Stomach (tissue), 9 donors: ENCODE results near the gene MID1. TPM values are rescaled to one million over a fixed set of nuclear protein-coding genes. Genes with fewer than 3 reads are reported as not detected.

Experiments used
- DNase-seq, 2 donors: peaks; one replicate each; pipeline versions ENCODE4 v3.0.0 to v3.0.0-alpha.2; 2013 to 2019
- H3K27ac ChIP-seq, 5 donors: fragments of 200-600 bp in 4 of 5; sonication (generic) in 4 of 5; one replicate each; pipeline ENCODE4 v1.5.1; 2013 to 2019; ENCODE audit warnings: mild to moderate bottlenecking in 1 of 5, moderate library complexity in 1 of 5
- H3K27me3 ChIP-seq, 3 donors: fragments of 200-600 bp; sonication (generic); one replicate each; pipeline ENCODE4 v1.5.1; 2017 to 2019; ENCODE audit warnings: mixed run types in 1 of 3
- H3K36me3 ChIP-seq, 4 donors: fragments of 200-600 bp; sonication (generic); 1 replicate in 3 of 4; 2 replicates in 1 of 4; pipeline ENCODE4 v1.5.1; 2016 to 2019
- H3K4me1 ChIP-seq, 4 donors: fragments of 200-600 bp; sonication (generic); one replicate each; pipeline ENCODE4 v1.5.1; 2016 to 2019
- H3K4me3 ChIP-seq, 4 donors: fragments of 200-600 bp; sonication (generic) in 3 of 4; one replicate each; pipeline ENCODE4 v1.5.1; 2016 to 2019; ENCODE audit warnings: mild to moderate bottlenecking in 1 of 4
- H3K9me3 ChIP-seq, 4 donors: fragments of 200-600 bp; sonication (generic); one replicate each; pipeline ENCODE4 v1.5.1; 2016 to 2019
- CTCF ChIP-seq, 7 experiments: fragments of 450-650 bp in 4 of 7; fragments of 200-600 bp in 3 of 7; sonication (generic) in 3 of 7; IDR thresholded peaks; one replicate each; pipeline ENCODE4 v1.5.1; 2016 to 2019; ENCODE audit warnings: antibody characterized with exemption in 7 of 7, control low read depth in 2 of 7, mild to moderate bottlenecking in 1 of 7
- EP300 ChIP-seq: sonication (generic); formaldehyde crosslinking; IDR thresholded peaks from one replicate; pipeline ENCODE4 v1.6.1; 2017; ENCODE audit warnings: antibody characterized with exemption
- POLR2A ChIP-seq, 4 donors: fragments of 450-650 bp; IDR thresholded peaks; one replicate each; pipeline ENCODE4 v1.6.1; 2016; ENCODE audit warnings: antibody characterized with exemption in 4 of 4, control low read depth in 2 of 4, mild to moderate bottlenecking in 1 of 4, moderate library complexity in 1 of 4
- POLR2AphosphoS5 ChIP-seq, 3 donors: sonication (generic); formaldehyde crosslinking; IDR thresholded peaks; one replicate each; pipeline ENCODE4 v1.6.1; 2016; ENCODE audit warnings: antibody characterized with exemption in 3 of 3
- WGBS, 5 donors: extraction: QIAGEN DNeasy Blood & Tissue Kit in 3 of 5; methylation state at CpG; one replicate each; pipeline versions ENCODE4 v1.1.5 to v1.1.7; 2013 to 2018; 5-methylcytosine and 5-hydroxymethylcytosine counted together
- intact Hi-C: fragments of 100-400 bp; cut with DNase I; formaldehyde crosslinking; loops from one replicate; pipeline ENCODE4 v1.15.1; 2023; ENCODE audit warnings: low total_unique reads
- polyA plus RNA-seq, 3 donors: library from polyadenylated mRNA; stranded (reverse); fragments of 200-250 nt; gene quantifications; one replicate each; pipeline ENCODE4 v1.2.3, GENCODE V29; 2013
- total RNA-seq, 5 donors: library from RNA; depleted of rRNA; stranded (reverse); fragments of >200 nt; gene quantifications; one replicate each; pipeline versions ENCODE4 v1.1.0 to v1.2.3, GENCODE V29; 2014 to 2016
- donor health status: healthy with polysubstance abuse.
- donor health status: Bipolar disorder and iron deficiency.
- donor health status: healthy.

Gene MID1
- total and polyA plus RNA-seq, 8 donors, result 2.0 to 25.1 (median 8.5) TPM

- H3K36me3 ChIP-seq, result no peaks in the 10 kb centered on the region
- DNase-seq, result no peak
- TF ChIP-seq EP300 (no peak), POLR2AphosphoS5 (IDR thresholded peaks at IDR 0.05) (no peak), CTCF (IDR thresholded peaks at IDR 0.05) (no peak), POLR2A (IDR thresholded peaks at IDR 0.05) (no peak)
- H3K27me3 ChIP-seq, result no peaks in the 10 kb centered on the region
- H3K9me3 ChIP-seq, result no peaks in the 10 kb centered on the region
- no peak overlapping the region for H3K4me3 ChIP-seq
- H3K4me1 ChIP-seq, result no peaks in the 10 kb centered on the region
- intact Hi-C loops, result no loop called here
- 61 to 78% (median 67%) methylated on average over 3 of the region's 3 CpGs for WGBS, 5 donors
- no peak overlapping the region for H3K27ac ChIP-seq
Measured at GRCh38 chrX:10486373-10486772, 134.0 kb downstream of the MID1 start.

- Histone ChIP-seq H3K27ac (no peak overlapping the region), H3K4me3 (no peak overlapping the region), H3K4me1 (no peaks in the 10 kb centered on the region), H3K27me3 (no peaks in the 10 kb centered on the region), H3K9me3 (no peaks in the 10 kb centered on the region), H3K36me3 (peaks cover 0 to 4% (median 0%) of the 10 kb centered on the region in 4 donors)
- TF ChIP-seq POLR2A (IDR thresholded peaks at IDR 0.05), result no peak
- TF ChIP-seq EP300, result no peak
- no peak for TF ChIP-seq CTCF (IDR thresholded peaks at IDR 0.05)
- no peak for TF ChIP-seq POLR2AphosphoS5 (IDR thresholded peaks at IDR 0.05)
- intact Hi-C loops, result no loop called here
- 60 to 96% (median 79%) methylated on average over 3 of the region's 3 CpGs for WGBS, 5 donors
- no peak for DNase-seq
Measured at GRCh38 chrX:10485326-10485725, 135.1 kb downstream of the MID1 start.

DNA sequence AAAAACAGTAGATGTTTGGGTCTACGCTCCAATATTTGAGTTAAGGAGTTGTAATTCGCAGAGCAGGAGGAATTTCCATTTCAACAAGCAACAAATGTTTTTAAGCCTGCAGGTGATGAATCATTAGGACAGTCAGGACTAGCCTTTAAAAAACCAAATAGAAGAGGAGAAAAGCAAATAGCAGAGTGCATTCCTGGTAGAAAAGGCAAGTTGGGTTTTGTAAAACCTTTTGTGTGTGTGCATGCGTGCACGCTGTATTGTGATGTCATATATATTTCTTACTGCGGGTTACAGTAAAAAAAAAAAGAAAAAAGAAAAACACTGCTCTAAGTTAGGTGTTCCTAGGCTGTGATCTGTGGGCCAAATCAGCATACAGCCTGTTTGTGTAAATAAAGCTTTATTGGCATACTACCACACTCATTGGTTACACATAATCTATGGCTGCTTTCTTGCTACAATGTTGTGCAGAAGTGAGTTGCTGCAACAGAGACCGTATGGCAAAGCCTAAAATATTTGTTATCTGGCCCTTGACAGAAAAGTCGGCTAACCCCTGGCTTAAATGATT lies 135.6 kb downstream of the MID1 start:
- intact Hi-C loops, result no loop called here
- Histone ChIP-seq H3K9me3 (no peaks in the 10 kb centered on the region), H3K27ac (no peak overlapping the region), H3K4me1 (no peaks in the 10 kb centered on the region), H3K4me3 (no peak overlapping the region), H3K27me3 (no peaks in the 10 kb centered on the region), H3K36me3 (peaks cover 0 to 4% (median 0%) of the 10 kb centered on the region in 4 donors)
- no peak for DNase-seq
- WGBS, 5 donors, result 72 to 92% (median 83%) methylated on average over 7 of the region's 7 CpGs
- TF ChIP-seq CTCF (IDR thresholded peaks at IDR 0.05), result no peak
- no peak for TF ChIP-seq POLR2A (IDR thresholded peaks at IDR 0.05)
- TF ChIP-seq POLR2AphosphoS5 (IDR thresholded peaks at IDR 0.05), result no peak
- TF ChIP-seq EP300, result no peak

GRCh38 chrX:10483191-10483831 lies 137.1 kb downstream of the MID1 start:
- peaks cover 0 to 4% (median 0%) of the 10 kb centered on the region in 4 donors for H3K36me3 ChIP-seq
- H3K4me3 ChIP-seq, result no peak overlapping the region
- intact Hi-C loops, result no loop called here
- peak in 1 of 2 donors; percentile 51 for DNase-seq
- H3K27ac ChIP-seq, result peak overlapping the region in 3 of 5 donors; percentile 20 to 59 (median 31)
- no peaks in the 10 kb centered on the region for H3K27me3 ChIP-seq
- no peaks in the 10 kb centered on the region for H3K4me1 ChIP-seq
- TF ChIP-seq EP300, result no peak
- no peak for TF ChIP-seq POLR2AphosphoS5 (IDR thresholded peaks at IDR 0.05)
- no peak for TF ChIP-seq CTCF (IDR thresholded peaks at IDR 0.05)
- no peak for TF ChIP-seq POLR2A (IDR thresholded peaks at IDR 0.05)
- 55 to 64% (median 61%) methylated on average over 9 of the region's 9 CpGs for WGBS, 5 donors
- H3K9me3 ChIP-seq, result peaks cover 0 to 2% (median 0%) of the 10 kb centered on the region in 4 donors
